ENCODE data around the gene ARID5A. TPM values are rescaled to one million over a fixed set of nuclear protein-coding genes. Genes with fewer than 3 reads are reported as not detected.

The ARID5A gene
- total RNA-seq, 1 experiment from 2014 or later: 3.3 TPM

GRCh38 chr2:96507957-96508520 lies 28.5 kb upstream of the ARID5A start:
- intact Hi-C loops (cut with micrococcal nuclease; ENCODE audit: unreplicated experiment): loop anchor here (2.0 to 5.0 kb wide), 2 partner anchors 29 to 241 kb away; partner anchors contain the start of genes ARID5A, CIAO1 and TMEM127
- POLR2A ChIA-PET: no interaction called here
- H3K4me3 Mint-ChIP-seq (ENCODE audit: unreplicated experiment): no peak overlapping the region

DNA sequence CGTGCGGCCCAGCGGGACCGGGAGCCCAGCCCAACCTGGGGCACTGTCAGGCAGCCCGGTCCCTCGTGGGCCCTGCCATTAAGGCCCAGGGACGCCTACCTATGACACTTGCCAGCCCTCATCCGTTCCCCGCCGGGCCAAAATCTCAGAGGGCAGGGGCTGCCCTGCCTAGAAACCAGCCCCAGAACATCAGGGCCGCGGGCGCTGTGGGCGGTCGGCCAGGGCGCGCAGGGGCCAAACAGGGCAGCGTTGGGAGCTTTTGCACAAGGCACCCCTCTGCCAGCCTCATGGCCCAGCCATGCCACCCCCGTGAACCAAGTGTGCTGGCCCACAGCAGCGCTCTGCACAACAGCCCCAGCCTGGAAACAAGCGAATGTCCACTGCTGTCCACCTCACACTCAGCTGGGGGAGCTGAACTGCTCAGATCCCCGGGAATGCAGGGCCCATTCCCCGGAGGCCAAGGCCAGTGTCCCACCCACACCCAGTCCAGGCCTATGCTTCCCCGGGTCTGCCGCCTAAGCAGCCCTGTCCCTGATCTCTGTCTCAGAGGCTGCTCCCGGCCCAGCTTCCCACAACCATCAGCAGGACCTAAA lies 27.9 kb upstream of the ARID5A start:
- TF ChIP-seq, protein P1, sequence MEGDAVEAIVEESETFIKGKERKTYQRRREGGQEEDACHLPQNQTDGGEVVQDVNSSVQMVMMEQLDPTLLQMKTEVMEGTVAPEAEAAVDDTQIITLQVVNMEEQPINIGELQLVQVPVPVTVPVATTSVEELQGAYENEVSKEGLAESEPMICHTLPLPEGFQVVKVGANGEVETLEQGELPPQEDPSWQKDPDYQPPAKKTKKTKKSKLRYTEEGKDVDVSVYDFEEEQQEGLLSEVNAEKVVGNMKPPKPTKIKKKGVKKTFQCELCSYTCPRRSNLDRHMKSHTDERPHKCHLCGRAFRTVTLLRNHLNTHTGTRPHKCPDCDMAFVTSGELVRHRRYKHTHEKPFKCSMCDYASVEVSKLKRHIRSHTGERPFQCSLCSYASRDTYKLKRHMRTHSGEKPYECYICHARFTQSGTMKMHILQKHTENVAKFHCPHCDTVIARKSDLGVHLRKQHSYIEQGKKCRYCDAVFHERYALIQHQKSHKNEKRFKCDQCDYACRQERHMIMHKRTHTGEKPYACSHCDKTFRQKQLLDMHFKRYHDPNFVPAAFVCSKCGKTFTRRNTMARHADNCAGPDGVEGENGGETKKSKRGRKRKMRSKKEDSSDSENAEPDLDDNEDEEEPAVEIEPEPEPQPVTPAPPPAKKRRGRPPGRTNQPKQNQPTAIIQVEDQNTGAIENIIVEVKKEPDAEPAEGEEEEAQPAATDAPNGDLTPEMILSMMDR (IDR thresholded peaks at IDR 0.05; ENCODE audit: insufficient read depth in 1 of 2, low read depth in 1 of 2, low read length in 1 of 2, severe bottlenecking in 1 of 2, unreplicated experiment in 1 of 2): no peak
- H3K27me3 ChIP-seq (replicated peaks; ENCODE audit: control insufficient read depth, insufficient read depth, low read length): no peaks in the 10 kb centered on the region
- H3K9me3 ChIP-seq: no peaks in the 10 kb centered on the region
- Mint-ChIP-seq H3K27me3 (ENCODE audit: insufficient read depth, unreplicated experiment) (peaks cover 3% of the 10 kb centered on the region), H3K27ac (ENCODE audit: unreplicated experiment) (no peak overlapping the region), H3K9me3 (ENCODE audit: unreplicated experiment) (no peaks in the 10 kb centered on the region), H3K36me3 (ENCODE audit: insufficient read depth, unreplicated experiment) (peaks cover 18% of the 10 kb centered on the region), H3K4me1 (ENCODE audit: low read depth, unreplicated experiment) (peaks cover 21% of the 10 kb centered on the region), H3K4me3 (ENCODE audit: unreplicated experiment) (no peak overlapping the region)
- peaks cover 42% of the 10 kb centered on the region for H3K4me1 ChIP-seq
- BruUV-seq (replicated peaks): no TSS peak
- ChIA-PET POLR2A (interaction anchor here (0.5 to 0.8 kb wide), 2 partner anchors 101 to 283 kb away, joined by 3 to 4 read pairs; no protein-coding TSS in a partner anchor), CTCF (interaction anchor here (0.5 to 2.9 kb wide), 7 partner anchors 13 to 105 kb away, joined by 3 to 113 read pairs (median 5); no protein-coding TSS in a partner anchor)
- intact Hi-C loops (cut with micrococcal nuclease; ENCODE audit: unreplicated experiment): loop anchor here (1.0 to 5.0 kb wide), 5 partner anchors 28 to 241 kb away; partner anchors contain the start of genes ARID5A, CIAO1, SNRNP200 and TMEM127
- H3K4me3 ChIP-seq (ENCODE audit: low read depth, low read length): no peak overlapping the region
- H3K36me3 ChIP-seq (ENCODE audit: control insufficient read depth, insufficient read depth, low read length): no peaks in the 10 kb centered on the region
- no peak for DNase-seq

More at GRCh38 chr2:96507957-96508520, 28.5 kb upstream of the ARID5A start:
- no peaks in the 10 kb centered on the region for H3K36me3 ChIP-seq (ENCODE audit: control insufficient read depth, insufficient read depth, low read length)
- BruUV-seq (replicated peaks): no TSS peak
- peaks cover 45% of the 10 kb centered on the region for H3K4me1 ChIP-seq
- Mint-ChIP-seq H3K27me3 (ENCODE audit: insufficient read depth, unreplicated experiment) (peaks cover 3% of the 10 kb centered on the region), H3K4me1 (ENCODE audit: low read depth, unreplicated experiment) (peaks cover 21% of the 10 kb centered on the region), H3K9me3 (ENCODE audit: unreplicated experiment) (no peaks in the 10 kb centered on the region), H3K36me3 (ENCODE audit: insufficient read depth, unreplicated experiment) (peaks cover 18% of the 10 kb centered on the region), H3K27ac (ENCODE audit: unreplicated experiment) (no peak overlapping the region)
- H3K4me3 ChIP-seq (ENCODE audit: low read depth, low read length): no peak overlapping the region
- H3K27me3 ChIP-seq (replicated peaks; ENCODE audit: control insufficient read depth, insufficient read depth, low read length): no peaks in the 10 kb centered on the region
- no peaks in the 10 kb centered on the region for H3K9me3 ChIP-seq
- CTCF ChIA-PET: no interaction called here
- TF ChIP-seq, protein P1 (IDR thresholded peaks at IDR 0.05; ENCODE audit: insufficient read depth in 1 of 2, low read depth in 1 of 2, low read length in 1 of 2, severe bottlenecking in 1 of 2, unreplicated experiment in 1 of 2): peak; percentile 38 to 85
- no peak for DNase-seq

- Histone ChIP-seq H3K36me3 (ENCODE audit: control insufficient read depth, insufficient read depth, low read length) (no peaks in the 10 kb centered on the region), H3K27me3 (replicated peaks; ENCODE audit: control insufficient read depth, insufficient read depth, low read length) (no peaks in the 10 kb centered on the region), H3K9me3 (no peaks in the 10 kb centered on the region), H3K4me1 (peaks cover 35% of the 10 kb centered on the region), H3K4me3 (ENCODE audit: low read depth, low read length) (no peak overlapping the region)
- intact Hi-C loops (cut with micrococcal nuclease; ENCODE audit: unreplicated experiment): loop anchor here (1.0 to 5.0 kb wide), 5 partner anchors 28 to 242 kb away; partner anchors contain the start of genes ARID5A, CIAO1, SNRNP200 and TMEM127
- peak; percentile 88 to 94 for DNase-seq
- Mint-ChIP-seq H3K27ac (ENCODE audit: unreplicated experiment) (peak overlapping the region; percentile 61), H3K27me3 (ENCODE audit: insufficient read depth, unreplicated experiment) (peaks cover 3% of the 10 kb centered on the region), H3K9me3 (ENCODE audit: unreplicated experiment) (no peaks in the 10 kb centered on the region), H3K4me3 (ENCODE audit: unreplicated experiment) (peak overlapping the region; percentile 45), H3K4me1 (ENCODE audit: low read depth, unreplicated experiment) (peaks cover 21% of the 10 kb centered on the region), H3K36me3 (ENCODE audit: insufficient read depth, unreplicated experiment) (peaks cover 18% of the 10 kb centered on the region)
- ChIA-PET CTCF (interaction anchor here (0.5 to 2.9 kb wide), 10 partner anchors 14 to 236 kb away, joined by 3 to 113 read pairs (median 4); no protein-coding TSS in a partner anchor), POLR2A (interaction anchor here (0.8 kb wide), 1 partner anchor 102 kb away, joined by 4 read pairs; no protein-coding TSS in a partner anchor)
- TF ChIP-seq, protein P1 (IDR thresholded peaks at IDR 0.05; ENCODE audit: insufficient read depth in 1 of 2, low read depth in 1 of 2, low read length in 1 of 2, severe bottlenecking in 1 of 2, unreplicated experiment in 1 of 2): peak; percentile 97 to 98
- no TSS peak for BruUV-seq (replicated peaks)
These were observed 27.3 kb upstream of the ARID5A start for GRCh38 chr2:96509114-96509846.
